Heart left ventricle (tissue), 16 donors: ENCODE data around the gene RFT1. TPM values are rescaled to one million over a fixed set of nuclear protein-coding genes. Genes with fewer than 3 reads are reported as not detected.

Source experiments
- ATAC-seq, 4 donors: fragments of 200-7000 bp; cut with Tn5 transposase; one replicate each; pipeline ENCODE4 v1.9.1; 2020 to 2022; ENCODE audit warnings: moderate library complexity in 4 of 4, mild to moderate bottlenecking in 3 of 4, moderate number of reproducible peaks in 1 of 4
- DNase-seq, 5 donors: peaks; one replicate each; pipeline ENCODE4 v3.0.0-alpha.2; 2020
- H3K27ac ChIP-seq, 12 donors: fragments of 200-600 bp; sonication (generic) in 4 of 12; one replicate each; pipeline versions ENCODE4 v1.5.0 to v1.8.0; 2016 to 2022; ENCODE audit warnings: mild to moderate bottlenecking in 2 of 12
- H3K27me3 ChIP-seq, 9 donors: fragments of 200-600 bp; sonication (generic) in 2 of 9; one replicate each; pipeline versions ENCODE4 v1.5.1 to v1.8.0; 2016 to 2022; ENCODE audit warnings: mild to moderate bottlenecking in 3 of 9
- H3K36me3 ChIP-seq, 9 donors: fragments of 200-600 bp; sonication (generic) in 2 of 9; one replicate each; pipeline versions ENCODE4 v1.5.0 to v1.8.0; 2018 to 2022; ENCODE audit warnings: mild to moderate bottlenecking in 2 of 9
- H3K4me1 ChIP-seq, 12 donors: fragments of 200-600 bp; sonication (generic) in 4 of 12; one replicate each; pipeline versions ENCODE4 v1.5.0 to v1.8.0; 2016 to 2022; ENCODE audit warnings: mild to moderate bottlenecking in 3 of 12
- H3K4me3 ChIP-seq, 12 donors: fragments of 200-600 bp; sonication (generic) in 4 of 12; one replicate each; pipeline versions ENCODE4 v1.5.0 to v1.8.0; 2017 to 2022; ENCODE audit warnings: mild to moderate bottlenecking in 9 of 12, moderate library complexity in 4 of 12
- H3K9me3 ChIP-seq, 12 donors: fragments of 200-600 bp; sonication (generic) in 4 of 12; one replicate each; pipeline versions ENCODE4 v1.5.0 to v1.8.0; 2016 to 2022; ENCODE audit warnings: mild to moderate bottlenecking in 1 of 12
- POLR2A ChIP-seq, 2 donors: fragments of 450-650 bp; IDR thresholded peaks; one replicate each; pipeline ENCODE4 v1.6.1; 2017; ENCODE audit warnings: antibody characterized with exemption in 2 of 2, mild to moderate bottlenecking in 2 of 2, moderate library complexity in 2 of 2
- WGBS, 4 donors: extraction: QIAGEN DNeasy Blood & Tissue Kit in 2 of 4; methylation state at CpG; one replicate each; pipeline versions ENCODE4 v1.1.5 to v1.1.7; 2013 to 2018; 5-methylcytosine and 5-hydroxymethylcytosine counted together
- intact Hi-C, 10 donors: fragments of 100-400 bp; cut with DNase I; formaldehyde crosslinking; loops; one replicate each; pipeline versions ENCODE4 v1.11.1 to v1.14.2; 2022
- polyA plus RNA-seq, 2 donors: library from polyadenylated mRNA; stranded (reverse); fragments of 200-250 nt; gene quantifications; one replicate each; pipeline ENCODE4 v1.2.3, GENCODE V29; 2013
- total RNA-seq, 9 donors: library from RNA; depleted of rRNA in 2 of 9; stranded (reverse); fragments of >200 nt in 2 of 9; fragmentation: NEBNext Ultra II Directional in 3 of 9; extraction: Animal tissue kit (Norgen Biotek cat#: 25700) in 3 of 9; gene quantifications; one replicate each; pipeline versions ENCODE4 v1.1.0 to v1.2.4, GENCODE V29; 2016 to 2023
- TF ChIP-seq, protein P1 (sequence below), 12 donors: fragments of 200-600 bp; sonication (generic) in 4 of 12; IDR thresholded peaks; one replicate each; pipeline versions ENCODE4 v1.5.0 to v1.8.0; 2018 to 2022; ENCODE audit warnings: antibody characterized with exemption in 12 of 12, mild to moderate bottlenecking in 5 of 12
- donor health status: ischemic (EF 13 %, LVEDD 7.1; RV severe dilation, severe dysfunction).
- donor health status: healthy with polysubstance abuse.
- donor health status: DM: no; HTN: yes; CAD: no.
- donor health status: DM: no; HTN: no; CAD: no.
- donor health status: ischemic (EF 25% LVEDD 6.9; RV normal size, moderate dysfunction).
- donor health status: ischemic (EF 25% LVEDD 5.7; RV mildly dilated, moderate dysfunction).
- donor health status: healthy.
- donor health status: DM: yes; HTN: yes; CAD: no.
- donor health status: ischemic (EF 35%, LVEDD 5.7; RV mildly dilated, moderate dysfunction).
- donor health status: nonischemic (EF 11% LVEDD 7.7; RV severe dilation, severe dysfunction).
- donor health status: DM: yes; HTN: yes; CAD: no.
- donor health status: PGD.
- donor health status: ischemic (EF 29% LVEDD 5.4; RV normal size, mild dysfunction).
- donor health status: nonischemic (EF 23%, LVEDD 6.1; RV moderate dilation, normal function).

RFT1 gene
- total and polyA plus RNA-seq, 11 donors: 5.0 to 16.2 (median 8.8) TPM

DNA sequence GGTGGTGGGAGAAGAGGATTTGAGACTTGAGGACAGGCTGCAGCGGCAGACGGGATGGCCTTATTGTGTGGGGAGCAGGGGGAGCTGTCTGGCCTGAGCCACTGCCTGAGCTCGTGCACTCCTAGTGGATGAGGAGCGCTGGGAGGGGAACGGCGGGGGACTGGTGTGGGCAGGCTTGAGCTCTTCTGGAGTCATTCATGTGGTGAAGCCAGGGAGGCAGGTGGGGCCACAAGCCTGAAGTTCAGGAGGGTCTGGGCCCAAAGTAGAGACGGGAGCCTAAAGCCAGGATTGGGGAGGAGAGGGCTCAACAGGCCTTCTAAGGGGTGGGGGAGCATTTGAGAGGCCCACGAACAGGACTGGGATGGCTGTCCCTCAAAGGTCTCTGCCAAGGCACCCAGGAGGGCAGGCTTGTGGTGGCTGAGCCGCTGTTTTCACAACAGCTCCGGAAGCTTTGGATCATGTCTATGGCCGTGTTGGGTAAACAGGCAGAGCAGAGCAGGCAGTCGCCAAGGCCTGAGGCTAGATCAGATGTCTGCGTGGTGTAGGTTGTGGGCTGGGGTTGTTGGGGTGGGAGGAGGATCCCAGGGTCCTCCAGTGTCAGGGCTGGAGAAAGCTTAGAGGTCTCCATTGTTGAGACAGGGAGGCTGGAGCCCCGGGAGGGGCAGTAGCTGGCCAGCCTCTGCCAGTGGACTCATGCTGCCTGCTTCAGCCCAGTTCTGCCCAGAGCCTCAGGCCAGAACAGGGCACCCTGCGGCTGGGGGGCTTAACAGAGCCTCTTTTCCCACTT, 39.0 kb upstream of the RFT1 start:
- DNase-seq (no peak), ATAC-seq (no peak)
- WGBS, 4 donors: 71 to 88% (median 85%) methylated on average over 14 to 15 of the region's 15 CpGs
- Histone ChIP-seq H3K9me3 (no peaks in the 10 kb centered on the region), H3K27ac (peak overlapping the region in 1 of 12 donors; percentile 88), H3K4me1 (peaks cover 5 to 91% (median 14%) of the 10 kb centered on the region in 12 donors), H3K36me3 (peaks cover 0 to 16% (median 0%) of the 10 kb centered on the region in 9 donors), H3K4me3 (peak overlapping the region in 3 of 12 donors; percentile 10 to 53 (median 19)), H3K27me3 (no peaks in the 10 kb centered on the region)
- no peak for TF ChIP-seq POLR2A (IDR thresholded peaks at IDR 0.05)
- TF ChIP-seq, protein P1, sequence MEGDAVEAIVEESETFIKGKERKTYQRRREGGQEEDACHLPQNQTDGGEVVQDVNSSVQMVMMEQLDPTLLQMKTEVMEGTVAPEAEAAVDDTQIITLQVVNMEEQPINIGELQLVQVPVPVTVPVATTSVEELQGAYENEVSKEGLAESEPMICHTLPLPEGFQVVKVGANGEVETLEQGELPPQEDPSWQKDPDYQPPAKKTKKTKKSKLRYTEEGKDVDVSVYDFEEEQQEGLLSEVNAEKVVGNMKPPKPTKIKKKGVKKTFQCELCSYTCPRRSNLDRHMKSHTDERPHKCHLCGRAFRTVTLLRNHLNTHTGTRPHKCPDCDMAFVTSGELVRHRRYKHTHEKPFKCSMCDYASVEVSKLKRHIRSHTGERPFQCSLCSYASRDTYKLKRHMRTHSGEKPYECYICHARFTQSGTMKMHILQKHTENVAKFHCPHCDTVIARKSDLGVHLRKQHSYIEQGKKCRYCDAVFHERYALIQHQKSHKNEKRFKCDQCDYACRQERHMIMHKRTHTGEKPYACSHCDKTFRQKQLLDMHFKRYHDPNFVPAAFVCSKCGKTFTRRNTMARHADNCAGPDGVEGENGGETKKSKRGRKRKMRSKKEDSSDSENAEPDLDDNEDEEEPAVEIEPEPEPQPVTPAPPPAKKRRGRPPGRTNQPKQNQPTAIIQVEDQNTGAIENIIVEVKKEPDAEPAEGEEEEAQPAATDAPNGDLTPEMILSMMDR (IDR thresholded peaks at IDR 0.05): no peak
- intact Hi-C loops: no loop called here

DNA sequence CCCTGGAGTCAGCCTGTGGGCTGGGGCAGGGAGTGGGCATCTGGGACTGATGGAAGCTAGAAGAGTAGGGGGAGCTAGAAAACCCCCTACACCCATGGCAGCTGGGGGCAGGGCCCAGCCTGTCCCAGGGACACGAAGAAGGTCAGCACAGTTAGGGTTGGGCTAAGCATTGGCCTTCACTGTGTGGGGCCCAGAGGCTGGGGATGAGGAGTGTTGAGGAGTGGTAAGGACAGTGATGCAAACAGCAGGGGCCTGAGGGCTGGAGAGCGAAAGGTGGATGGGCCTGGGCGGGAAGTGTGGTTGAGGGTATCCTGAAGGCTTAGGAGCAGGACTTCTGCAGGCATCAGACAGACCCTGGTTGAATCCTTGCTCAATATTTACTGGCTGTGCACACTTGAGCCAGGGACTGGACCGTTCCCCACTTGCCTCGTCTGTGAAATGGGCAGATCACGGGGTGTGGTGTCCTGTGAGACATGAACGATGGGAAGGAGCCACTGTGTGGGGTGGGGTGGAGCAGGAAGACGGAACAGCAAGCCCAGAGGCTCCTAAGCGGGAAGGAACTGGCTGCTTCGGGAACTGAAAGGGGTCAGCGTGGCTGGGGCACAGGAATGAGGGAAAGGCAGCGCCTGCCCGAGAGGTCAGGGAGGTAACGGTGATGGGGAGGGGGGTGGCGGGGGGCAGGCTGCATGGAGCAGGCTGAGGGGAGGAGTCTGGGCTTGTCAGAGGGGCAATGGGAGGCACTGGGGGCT, 38.1 kb upstream of the RFT1 start:
- ATAC-seq (peak in 1 of 4 donors; percentile 3), DNase-seq (peak in 3 of 5 donors; percentile 49 to 71 (median 59))
- Histone ChIP-seq H3K36me3 (peaks cover 0 to 7% (median 0%) of the 10 kb centered on the region in 9 donors), H3K4me3 (peak overlapping the region in 2 of 12 donors; percentile 19 to 53), H3K27ac (peak overlapping the region in 1 of 12 donors; percentile 88), H3K9me3 (no peaks in the 10 kb centered on the region), H3K4me1 (peaks cover 5 to 95% (median 14%) of the 10 kb centered on the region in 12 donors), H3K27me3 (no peaks in the 10 kb centered on the region)
- intact Hi-C loops: no loop called here
- TF ChIP-seq, protein P1 (IDR thresholded peaks at IDR 0.05): no peak
- no peak for TF ChIP-seq POLR2A (IDR thresholded peaks at IDR 0.05)
- WGBS, 4 donors: 87 to 90% (median 88%) methylated on average over 15 of the region's 15 CpGs

DNA sequence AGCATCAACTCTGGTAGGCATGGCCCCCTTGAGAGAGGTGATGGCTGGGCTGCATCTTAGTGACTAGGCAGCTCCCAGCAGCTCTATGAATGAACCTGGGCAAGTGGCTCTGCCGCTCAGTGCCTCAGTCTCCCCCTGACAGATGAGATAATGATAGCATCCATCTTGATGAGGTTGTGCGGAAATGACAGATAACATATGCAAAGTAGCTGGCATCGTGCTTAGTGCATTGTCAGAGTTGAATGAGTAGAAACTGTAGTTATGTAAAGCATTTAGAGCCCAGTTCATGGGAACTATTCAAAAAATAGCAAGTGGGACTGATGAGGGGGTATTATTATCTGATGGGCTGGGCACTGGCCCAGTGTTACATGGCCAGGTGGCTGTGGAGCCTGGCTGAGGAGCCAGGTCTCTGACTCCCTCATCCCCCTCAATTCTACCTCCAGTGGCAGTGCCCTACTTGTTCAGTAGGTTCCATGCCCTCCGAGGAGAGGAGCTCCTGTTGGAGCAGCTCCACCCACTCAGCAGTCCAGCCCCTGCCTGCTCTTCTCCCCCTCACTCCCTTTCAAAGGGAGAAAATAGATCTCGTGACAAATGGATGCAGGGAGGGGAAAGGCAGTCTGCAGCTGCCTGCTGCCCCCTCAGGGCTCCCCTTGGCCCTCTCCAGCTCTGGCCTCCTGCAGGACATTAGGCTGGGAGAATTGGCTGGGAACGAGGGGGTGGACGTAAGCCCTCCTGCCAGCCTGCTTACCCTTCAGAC, 37.4 kb upstream of the RFT1 start:
- ATAC-seq: no peak

More for the DNA sequence above, 37.4 kb upstream of the RFT1 start:
- Histone ChIP-seq H3K9me3 (no peaks in the 10 kb centered on the region), H3K4me3 (peak overlapping the region in 2 of 12 donors; percentile 6 to 53), H3K27ac (peak overlapping the region in 6 of 12 donors; percentile 54 to 88 (median 61)), H3K27me3 (no peaks in the 10 kb centered on the region), H3K36me3 (peaks cover 0 to 4% (median 0%) of the 10 kb centered on the region in 9 donors), H3K4me1 (peaks cover 5 to 97% (median 13%) of the 10 kb centered on the region in 12 donors)
- 70 to 89% (median 84%) methylated on average over 7 of the region's 7 CpGs for WGBS, 4 donors
- intact Hi-C loops: no loop called here
- no peak for DNase-seq
- no peak for TF ChIP-seq POLR2A (IDR thresholded peaks at IDR 0.05)
- TF ChIP-seq, protein P1 (IDR thresholded peaks at IDR 0.05): no peak
